Measurements from ENCODE around the gene AKIRIN1.

GRCh38 chr1:38997901-38998190, 6.8 kb downstream of the AKIRIN1 start:
- TF ChIP-seq CTCF (IDR thresholded peaks at IDR 0.05) (no peak), POLR2A (IDR thresholded peaks at IDR 0.05) (no peak)
